ENCODE results near the gene WDPCP.
"Not testable (repeated sequence)": the region's sequence is repeated elsewhere in the genome, so short reads cannot be mapped to it uniquely, and the experiment has no call there.

GRCh38 chr2:63321973-63322372 lies 266.3 kb downstream of the WDPCP start:
- not testable (repeated sequence) for TF ChIP-seq CTCF, POLR2A (IDR thresholded peaks at IDR 0.05)
